HCT116 (cell line): Measurements from ENCODE around the gene EME1. TPM values are rescaled to one million over a fixed set of nuclear protein-coding genes. Genes with fewer than 3 reads are reported as not detected.

Source experiments
- ATAC-seq: fragments of 200-7000 bp; cut with Tn5 transposase; 2 replicates; pipeline ENCODE4 v1.9.1; 2020; ENCODE audit warnings: mild to moderate bottlenecking, moderate library complexity
- BruUV-seq: library from RNA; stranded (reverse); fragments of 400-500 nt; replicated peaks from 2 replicates; lab custom pipeline; 2021; lab: Mats Ljungman, UMichigan
- CTCF ChIA-PET: fragments of 300-600 bp; sonication (Branson Sonifier 250); formaldehyde crosslinking; loops from one replicate; lab custom pipeline; 2021; ENCODE audit warnings: antibody characterized with exemption; lab: Charles Lee
- POLR2A ChIA-PET: fragments of 300-600, 350-600 bp; sonication (Branson Sonifier 250); formaldehyde crosslinking; loops from one replicate; lab custom pipeline; 2021; ENCODE audit warnings: antibody characterized with exemption; lab: Charles Lee
- RAD21 ChIA-PET, 2 experiments: fragments of 300-600 bp; sonication (Branson Sonifier 250); formaldehyde crosslinking; loops; one replicate each; lab custom pipeline; 2023; ENCODE audit warnings: low total read pairs in 2 of 2; ENCODE audit not compliant: uncharacterized antibody in 2 of 2, unreplicated experiment in 2 of 2, low non-redundant PET in 1 of 2; lab: Charles Lee
- DNase-seq: peaks from one replicate; pipeline ENCODE4 v3.0.0-alpha.2; 2010; ENCODE audit warnings: low read depth, low spot score
- H2AFZ ChIP-seq: fragments of 200-600 bp; shearing (Covaris generic), sonication (generic); 2 replicates; pipeline ENCODE4 v1.6.1; 2017; ENCODE audit warnings: low read depth, mixed run types, mixed read lengths, antibody characterized with exemption, low read length; ENCODE audit not compliant: poor library complexity, severe bottlenecking
- H3K27ac ChIP-seq: 2 replicates; pipeline ENCODE4 v1.5.1; 2012; ENCODE audit warnings: low read depth, low read length
- H3K27me3 ChIP-seq: fragments of 200-600 bp; sonication (generic); 2 replicates; pipeline ENCODE4 v1.6.1; 2016; ENCODE audit warnings: mixed run types, low read length, mixed read lengths; ENCODE audit not compliant: insufficient read depth
- H3K36me3 ChIP-seq, 2 experiments: fragments of 200-500 bp in 1 of 2; fragments of 200-600 bp in 1 of 2; sonication (Bioruptor generic) in 1 of 2; sonication (generic) in 1 of 2; 2 replicates each; pipeline versions ENCODE4 v1.5.1 to v1.6.1; 2014 to 2016; ENCODE audit warnings: low read length in 2 of 2, inconsistent platforms in 1 of 2, mixed read lengths in 1 of 2, mixed run types in 1 of 2; ENCODE audit not compliant: insufficient read depth in 2 of 2, control insufficient read depth in 1 of 2
- H3K4me1 ChIP-seq, 2 experiments: fragments of 200-600 bp in 1 of 2; sonication (generic) in 1 of 2; 2 replicates each; pipeline versions ENCODE4 v1.5.1 to v1.6.1; 2012 to 2017; ENCODE audit warnings: low read length in 2 of 2, inconsistent platforms in 1 of 2, mild to moderate bottlenecking in 1 of 2, mixed read lengths in 1 of 2, mixed run types in 1 of 2, moderate library complexity in 1 of 2; ENCODE audit not compliant: insufficient read depth in 2 of 2, control insufficient read depth in 1 of 2
- H3K4me2 ChIP-seq: fragments of 200-600 bp; sonication (generic); 2 replicates; pipeline ENCODE4 v1.6.1; 2017; ENCODE audit warnings: mixed run types, low read length, mixed read lengths
- H3K4me3 ChIP-seq, 2 experiments: fragments of 200-600 bp in 1 of 2; sonication (generic) in 1 of 2; replicated peaks in 1 of 2; 2 replicates each; pipeline ENCODE4 v1.5.1; 2011 to 2016; ENCODE audit warnings: low read length in 2 of 2, control low read depth in 1 of 2, low read depth in 1 of 2, mild to moderate bottlenecking in 1 of 2, mixed read lengths in 1 of 2, mixed run types in 1 of 2
- H3K79me2 ChIP-seq: fragments of 200-600 bp; sonication (generic); 2 replicates; pipeline ENCODE4 v1.6.1; 2017; ENCODE audit warnings: mild to moderate bottlenecking, mixed run types, low read length, moderate library complexity, mixed read lengths; ENCODE audit not compliant: insufficient read depth
- H3K9ac ChIP-seq: fragments of 200-600 bp; sonication (generic); 2 replicates; pipeline ENCODE4 v1.6.1; 2016; ENCODE audit warnings: low read length, mixed read lengths
- H3K9me2 ChIP-seq: fragments of 200-600 bp; sonication (generic), shearing (Covaris generic); 2 replicates; pipeline ENCODE4 v1.6.1; 2017; ENCODE audit warnings: mixed run types, mild to moderate bottlenecking, moderate library complexity; ENCODE audit not compliant: insufficient read depth
- H3K9me3 ChIP-seq, 2 experiments: fragments of 200-500 bp in 1 of 2; fragments of 200-600 bp in 1 of 2; sonication (Bioruptor generic) in 1 of 2; sonication (generic) in 1 of 2; 2 replicates each; pipeline ENCODE4 v1.6.1; 2014 to 2017; ENCODE audit warnings: low read length in 2 of 2, mixed read lengths in 2 of 2, inconsistent platforms in 1 of 2, low read depth in 1 of 2, mild to moderate bottlenecking in 1 of 2, mixed run types in 1 of 2, moderate library complexity in 1 of 2; ENCODE audit not compliant: control insufficient read depth in 1 of 2, insufficient read depth in 1 of 2
- H4K20me1 ChIP-seq: fragments of 200-600 bp; sonication (generic), shearing (Covaris generic); 2 replicates; pipeline ENCODE4 v1.6.1; 2017; ENCODE audit warnings: mixed run types, mild to moderate bottlenecking, moderate library complexity; ENCODE audit not compliant: insufficient read depth
- CBX3 ChIP-seq: IDR thresholded peaks from 2 replicates; pipeline ENCODE4 v1.6.1; 2012; ENCODE audit warnings: low read depth
- CEBPB ChIP-seq: IDR thresholded peaks from 2 replicates; pipeline ENCODE4 v1.6.1; 2012; ENCODE audit warnings: low read depth
- ELF1 ChIP-seq: IDR thresholded peaks from 2 replicates; pipeline ENCODE4 v1.6.1; 2012; ENCODE audit warnings: low read depth, borderline replicate concordance
- MAX ChIP-seq: IDR thresholded peaks from 2 replicates; pipeline ENCODE4 v1.6.1; 2012
- POLR2AphosphoS5 ChIP-seq: IDR thresholded peaks from 2 replicates; pipeline ENCODE4 v1.6.1; 2011; ENCODE audit warnings: mild to moderate bottlenecking, low read depth, low read length, moderate library complexity
- RAD21 ChIP-seq: IDR thresholded peaks from 2 replicates; pipeline ENCODE4 v1.6.1; 2012; ENCODE audit warnings: low read depth, mild to moderate bottlenecking
- SIN3A ChIP-seq: IDR thresholded peaks from 2 replicates; pipeline ENCODE4 v1.6.1; 2012; ENCODE audit warnings: low read depth
- SP1 ChIP-seq: IDR thresholded peaks from 2 replicates; pipeline ENCODE4 v1.6.1; 2012; ENCODE audit warnings: low read depth
- SRF ChIP-seq: IDR thresholded peaks from 2 replicates; pipeline ENCODE4 v1.6.1; 2012; ENCODE audit warnings: low read depth
- ZFX ChIP-seq: fragments of 450-650 bp; IDR thresholded peaks from 2 replicates; pipeline ENCODE4 v1.6.1; 2017
- ZNF274 ChIP-seq: fragments of 200-500 bp; sonication (Bioruptor generic); IDR thresholded peaks from 2 replicates; pipeline ENCODE4 v1.6.1; 2014; ENCODE audit warnings: mild to moderate bottlenecking, low read depth, low read length, inconsistent platforms
- intact Hi-C: fragments of 100-400 bp; cut with micrococcal nuclease; formaldehyde crosslinking; loops from 2 replicates; pipeline ENCODE4 v1.10.0; 2022
- total RNA-seq: library from RNA; stranded (reverse); gene quantifications from one replicate; pipeline ENCODE4 v1.2.1, GENCODE V29; 2021; ENCODE audit not compliant: unreplicated experiment
- TF ChIP-seq, protein P1 (sequence below): IDR thresholded peaks from 2 replicates; pipeline ENCODE4 v1.6.1; 2012; ENCODE audit warnings: low read depth
- TF ChIP-seq, protein P2 (sequence below): IDR thresholded peaks from 2 replicates; pipeline ENCODE4 v1.6.1; 2012

EME1 gene
- total RNA-seq, 1 experiment from 2014 or later = 31.8 TPM

- H3K27me3 ChIP-seq = no peaks in the 10 kb centered on the region
- no peak overlapping the region for H3K4me2 ChIP-seq
- ChIA-PET RAD21 (no interaction called here), POLR2A (interaction anchor here (1.4 to 1.5 kb wide), 2 partner anchors 13 to 21 kb away, joined by 3 read pairs; no protein-coding TSS in a partner anchor), CTCF (no interaction called here)
- H3K27ac ChIP-seq = no peak overlapping the region
- ATAC-seq (no peak), DNase-seq (no peak)
- no peaks in the 10 kb centered on the region for H3K9me3 ChIP-seq
- H3K36me3 ChIP-seq = peaks cover 66 to 90% of the 10 kb centered on the region in 2 experiments
- TF ChIP-seq RAD21 (no peak), CEBPB (no peak), SIN3A (no peak), SRF (no peak), ELF1 (no peak), ZFX (no peak), MAX (no peak), SP1 (no peak), POLR2AphosphoS5 (no peak), ZNF274 (no peak), CBX3 (no peak)
- TF ChIP-seq, protein P1, sequence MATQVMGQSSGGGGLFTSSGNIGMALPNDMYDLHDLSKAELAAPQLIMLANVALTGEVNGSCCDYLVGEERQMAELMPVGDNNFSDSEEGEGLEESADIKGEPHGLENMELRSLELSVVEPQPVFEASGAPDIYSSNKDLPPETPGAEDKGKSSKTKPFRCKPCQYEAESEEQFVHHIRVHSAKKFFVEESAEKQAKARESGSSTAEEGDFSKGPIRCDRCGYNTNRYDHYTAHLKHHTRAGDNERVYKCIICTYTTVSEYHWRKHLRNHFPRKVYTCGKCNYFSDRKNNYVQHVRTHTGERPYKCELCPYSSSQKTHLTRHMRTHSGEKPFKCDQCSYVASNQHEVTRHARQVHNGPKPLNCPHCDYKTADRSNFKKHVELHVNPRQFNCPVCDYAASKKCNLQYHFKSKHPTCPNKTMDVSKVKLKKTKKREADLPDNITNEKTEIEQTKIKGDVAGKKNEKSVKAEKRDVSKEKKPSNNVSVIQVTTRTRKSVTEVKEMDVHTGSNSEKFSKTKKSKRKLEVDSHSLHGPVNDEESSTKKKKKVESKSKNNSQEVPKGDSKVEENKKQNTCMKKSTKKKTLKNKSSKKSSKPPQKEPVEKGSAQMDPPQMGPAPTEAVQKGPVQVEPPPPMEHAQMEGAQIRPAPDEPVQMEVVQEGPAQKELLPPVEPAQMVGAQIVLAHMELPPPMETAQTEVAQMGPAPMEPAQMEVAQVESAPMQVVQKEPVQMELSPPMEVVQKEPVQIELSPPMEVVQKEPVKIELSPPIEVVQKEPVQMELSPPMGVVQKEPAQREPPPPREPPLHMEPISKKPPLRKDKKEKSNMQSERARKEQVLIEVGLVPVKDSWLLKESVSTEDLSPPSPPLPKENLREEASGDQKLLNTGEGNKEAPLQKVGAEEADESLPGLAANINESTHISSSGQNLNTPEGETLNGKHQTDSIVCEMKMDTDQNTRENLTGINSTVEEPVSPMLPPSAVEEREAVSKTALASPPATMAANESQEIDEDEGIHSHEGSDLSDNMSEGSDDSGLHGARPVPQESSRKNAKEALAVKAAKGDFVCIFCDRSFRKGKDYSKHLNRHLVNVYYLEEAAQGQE = no peak
- TF ChIP-seq, protein P2, sequence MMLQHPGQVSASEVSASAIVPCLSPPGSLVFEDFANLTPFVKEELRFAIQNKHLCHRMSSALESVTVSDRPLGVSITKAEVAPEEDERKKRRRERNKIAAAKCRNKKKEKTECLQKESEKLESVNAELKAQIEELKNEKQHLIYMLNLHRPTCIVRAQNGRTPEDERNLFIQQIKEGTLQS = no peak
- BruUV-seq = no TSS peak
- H3K9ac ChIP-seq = no peak overlapping the region
- peaks cover 36% of the 10 kb centered on the region for H3K79me2 ChIP-seq
- no peaks in the 10 kb centered on the region for H3K9me2 ChIP-seq
- H4K20me1 ChIP-seq = no peaks in the 10 kb centered on the region
- no peak overlapping the region for H2AFZ ChIP-seq
- no peak overlapping the region for H3K4me3 ChIP-seq
- H3K4me1 ChIP-seq = no peaks in the 10 kb centered on the region
- intact Hi-C loops = no loop called here
Observed at GRCh38 chr17:50382931-50383330, 9.9 kb downstream of the EME1 start.
